Stimulated activated CD4-positive, alpha-beta T cell treated with anti-CD3 and anti-CD28 coated beads, Interleukin-2, amount 100 ng/mL, for 4 hours (primary cell): ENCODE measurements around the gene ZNF83.
"Not testable (repeated sequence)": the region's sequence is repeated elsewhere in the genome, so short reads cannot be mapped to it uniquely, and the experiment has no call there.

Source experiments
- DNase-seq: peaks from one replicate; pipeline ENCODE4 v3.0.0-alpha.2; 2020; ENCODE audit warnings: low read depth

ZNF83 gene

GRCh38 chr19:52639996-52640395, 1.8 kb upstream of the ZNF83 start:
- DNase-seq: no peak

GRCh38 chr19:52638601-52639000, 446 bp upstream of the ZNF83 start:
- no peak for DNase-seq

- DNase-seq: no peak
Measured at GRCh38 chr19:52635786-52636570, 2.2 kb downstream of the ZNF83 start.

GRCh38 chr19:52627441-52627840, 10.7 kb downstream of the ZNF83 start:
- not testable (repeated sequence) for DNase-seq

- no peak for DNase-seq
Measured at GRCh38 chr19:52626915-52627314, 11.2 kb downstream of the ZNF83 start.

GRCh38 chr19:52622261-52622660, 15.9 kb downstream of the ZNF83 start:
- DNase-seq: no peak

- DNase-seq: no peak
Measured at GRCh38 chr19:52621376-52621775, 16.8 kb downstream of the ZNF83 start.

- no peak for DNase-seq
Measured at GRCh38 chr19:52613299-52613906, 24.8 kb downstream of the ZNF83 start.

- DNase-seq: no peak
Measured at GRCh38 chr19:52603558-52604207, 34.5 kb downstream of the ZNF83 start.

- no peak for DNase-seq
Measured at GRCh38 chr19:52602941-52603340, 35.2 kb downstream of the ZNF83 start.

GRCh38 chr19:52601974-52602366, 36.2 kb downstream of the ZNF83 start:
- DNase-seq: not testable (repeated sequence)

GRCh38 chr19:52601025-52601973, 36.9 kb downstream of the ZNF83 start:
- DNase-seq: peak; percentile 93

GRCh38 chr19:52600639-52601024, 37.5 kb downstream of the ZNF83 start:
- DNase-seq: no peak

GRCh38 chr19:52599241-52599640, 38.9 kb downstream of the ZNF83 start:
- no peak for DNase-seq

- not testable (repeated sequence) for DNase-seq
Measured at GRCh38 chr19:52593441-52593840, 44.7 kb downstream of the ZNF83 start.

- DNase-seq: no peak
Measured at GRCh38 chr19:52592301-52592700, 45.9 kb downstream of the ZNF83 start.

- DNase-seq: no peak
Measured at GRCh38 chr19:52590728-52591127, 47.4 kb downstream of the ZNF83 start.

- no peak for DNase-seq
Measured at GRCh38 chr19:52585604-52586003, 52.6 kb downstream of the ZNF83 start.

- DNase-seq: no peak
Measured at GRCh38 chr19:52584736-52585440, 53.3 kb downstream of the ZNF83 start.

- DNase-seq: peak; percentile 91
Measured at GRCh38 chr19:52570000-52570861, 67.9 kb downstream of the ZNF83 start, which contains the start of gene ZNF701. Gene ZNF701 (plus strand): TSS chr19:52570287. CDS start chr19:52574148, 3,861 bp downstream.
